BLaER1 (cell line): ENCODE data around the gene WDFY2.
"Not testable (repeated sequence)": the region's sequence is repeated elsewhere in the genome, so short reads cannot be mapped to it uniquely, and the experiment has no call there.

ENCODE experiments used
- H3K27ac ChIP-seq: shearing (Covaris generic); formaldehyde crosslinking; 2 replicates; pipeline ENCODE4 v1.8.1; 2022
- H3K27me3 ChIP-seq: shearing (Covaris generic); formaldehyde crosslinking; 2 replicates; pipeline ENCODE4 v1.8.1; 2022
- H3K36me3 ChIP-seq: shearing (Covaris generic); formaldehyde crosslinking; 2 replicates; pipeline ENCODE4 v1.8.1; 2022
- H3K4me1 ChIP-seq: shearing (Covaris generic); formaldehyde crosslinking; 2 replicates; pipeline ENCODE4 v1.8.1; 2022
- H3K4me2 ChIP-seq: shearing (Covaris generic); formaldehyde crosslinking; 2 replicates; pipeline ENCODE4 v1.8.1; 2022
- H3K4me3 ChIP-seq: shearing (Covaris generic); formaldehyde crosslinking; 2 replicates; pipeline ENCODE4 v1.8.1; 2022
- H3K9ac ChIP-seq: shearing (Covaris generic); formaldehyde crosslinking; 2 replicates; pipeline ENCODE4 v1.8.1; 2022
- H3K9me3 ChIP-seq: shearing (Covaris generic); formaldehyde crosslinking; 2 replicates; pipeline ENCODE4 v1.8.1; 2022
- H4K20me1 ChIP-seq: shearing (Covaris generic); formaldehyde crosslinking; 2 replicates; pipeline ENCODE4 v1.8.1; 2022
- Cebpa-rat ChIP-seq: shearing (Covaris generic); IDR thresholded peaks from 2 replicates; pipeline ENCODE4 v1.8.1; 2022

Gene WDFY2

GRCh38 chr13:51688937-51689662, 104.8 kb downstream of the WDFY2 start:
- no peaks in the 10 kb centered on the region for H3K9me3 ChIP-seq
- H3K4me3 ChIP-seq: no peak overlapping the region
- no peak overlapping the region for H3K27ac ChIP-seq
- TF ChIP-seq Cebpa-rat: no peak
- no peaks in the 10 kb centered on the region; the same call in 1 of the 2 replicates for H4K20me1 ChIP-seq
- no peaks in the 10 kb centered on the region for H3K27me3 ChIP-seq
- H3K36me3 ChIP-seq: no peaks in the 10 kb centered on the region
- no peak overlapping the region for H3K4me2 ChIP-seq
- H3K9ac ChIP-seq: no peak overlapping the region
- H3K4me1 ChIP-seq: no peaks in the 10 kb centered on the region

- no peaks in the 10 kb centered on the region for H3K4me1 ChIP-seq
- no peaks in the 10 kb centered on the region for H3K27me3 ChIP-seq
- H3K9ac ChIP-seq: no peak overlapping the region
- no peak overlapping the region for H3K27ac ChIP-seq
- H3K4me3 ChIP-seq: no peak overlapping the region
- no peak for TF ChIP-seq Cebpa-rat
- no peaks in the 10 kb centered on the region for H3K36me3 ChIP-seq
- H4K20me1 ChIP-seq: no peaks in the 10 kb centered on the region; the same call in 1 of the 2 replicates
- H3K4me2 ChIP-seq: no peak overlapping the region
- H3K9me3 ChIP-seq: no peaks in the 10 kb centered on the region
These were observed 105.4 kb downstream of the WDFY2 start for GRCh38 chr13:51689663-51689996.

GRCh38 chr13:51695677-51696076, 111.4 kb downstream of the WDFY2 start:
- not testable (repeated sequence) for H3K9me3 ChIP-seq, H3K9ac ChIP-seq, H3K27me3 ChIP-seq, H3K4me1 ChIP-seq, H3K27ac ChIP-seq, H3K36me3 ChIP-seq, H3K4me3 ChIP-seq, H3K4me2 ChIP-seq, H4K20me1 ChIP-seq

- Histone ChIP-seq H3K9ac (no peak overlapping the region), H3K4me2 (no peak overlapping the region), H3K36me3 (no peaks in the 10 kb centered on the region), H3K4me1 (no peaks in the 10 kb centered on the region), H3K4me3 (no peak overlapping the region), H3K27me3 (no peaks in the 10 kb centered on the region), H3K27ac (no peak overlapping the region), H3K9me3 (no peaks in the 10 kb centered on the region), H4K20me1 (no peaks in the 10 kb centered on the region)
- TF ChIP-seq Cebpa-rat: no peak
These were observed 112.9 kb downstream of the WDFY2 start for GRCh38 chr13:51697181-51697580.

GRCh38 chr13:51697855-51698254, 113.6 kb downstream of the WDFY2 start:
- no peaks in the 10 kb centered on the region for H3K9me3 ChIP-seq
- no peak overlapping the region for H3K4me3 ChIP-seq
- no peak for TF ChIP-seq Cebpa-rat
- H3K27me3 ChIP-seq: no peaks in the 10 kb centered on the region
- H4K20me1 ChIP-seq: no peaks in the 10 kb centered on the region
- H3K9ac ChIP-seq: no peak overlapping the region
- no peak overlapping the region for H3K27ac ChIP-seq
- H3K36me3 ChIP-seq: no peaks in the 10 kb centered on the region
- no peak overlapping the region for H3K4me2 ChIP-seq
- no peaks in the 10 kb centered on the region for H3K4me1 ChIP-seq

GRCh38 chr13:51698352-51698751, 114.1 kb downstream of the WDFY2 start:
- H3K27ac ChIP-seq: no peak overlapping the region
- no peak for TF ChIP-seq Cebpa-rat
- no peak overlapping the region for H3K4me3 ChIP-seq
- H3K9ac ChIP-seq: no peak overlapping the region
- no peaks in the 10 kb centered on the region for H3K36me3 ChIP-seq
- no peak overlapping the region for H3K4me2 ChIP-seq
- no peaks in the 10 kb centered on the region for H4K20me1 ChIP-seq
- no peaks in the 10 kb centered on the region for H3K4me1 ChIP-seq
- H3K27me3 ChIP-seq: no peaks in the 10 kb centered on the region
- no peaks in the 10 kb centered on the region for H3K9me3 ChIP-seq

GRCh38 chr13:51704399-51705313, 120.4 kb downstream of the WDFY2 start:
- H3K4me2 ChIP-seq: no peak overlapping the region

GRCh38 chr13:51707461-51707860, 123.2 kb downstream of the WDFY2 start:
- peaks cover 5% of the 10 kb centered on the region; the same call in 1 of the 2 replicates for H3K36me3 ChIP-seq
- no peak overlapping the region for H3K9ac ChIP-seq
- H4K20me1 ChIP-seq: no peaks in the 10 kb centered on the region
- no peak overlapping the region for H3K4me2 ChIP-seq
- no peak overlapping the region for H3K4me3 ChIP-seq
- no peaks in the 10 kb centered on the region for H3K9me3 ChIP-seq
- no peaks in the 10 kb centered on the region for H3K27me3 ChIP-seq
- H3K4me1 ChIP-seq: no peaks in the 10 kb centered on the region
- TF ChIP-seq Cebpa-rat: no peak
- H3K27ac ChIP-seq: no peak overlapping the region

More at GRCh38 chr13:51704399-51705313, 120.4 kb downstream of the WDFY2 start:
- no peaks in the 10 kb centered on the region for H3K4me1 ChIP-seq
- H3K4me3 ChIP-seq: no peak overlapping the region
- H3K27me3 ChIP-seq: no peaks in the 10 kb centered on the region
- H3K9me3 ChIP-seq: no peaks in the 10 kb centered on the region
- H3K36me3 ChIP-seq: peaks cover 5% of the 10 kb centered on the region; the same call in 1 of the 2 replicates
- TF ChIP-seq Cebpa-rat: no peak
- no peak overlapping the region for H3K27ac ChIP-seq
- H3K9ac ChIP-seq: no peak overlapping the region
- H4K20me1 ChIP-seq: no peaks in the 10 kb centered on the region

- Histone ChIP-seq H3K4me2 (no peak overlapping the region), H4K20me1 (no peaks in the 10 kb centered on the region), H3K4me1 (no peaks in the 10 kb centered on the region), H3K36me3 (no peaks in the 10 kb centered on the region), H3K27ac (no peak overlapping the region), H3K27me3 (no peaks in the 10 kb centered on the region), H3K9ac (no peak overlapping the region), H3K4me3 (no peak overlapping the region), H3K9me3 (no peaks in the 10 kb centered on the region)
- TF ChIP-seq Cebpa-rat: no peak
These were observed 129.5 kb downstream of the WDFY2 start for GRCh38 chr13:51713807-51714206.

GRCh38 chr13:51714663-51715168, 130.5 kb downstream of the WDFY2 start:
- H3K27ac ChIP-seq: no peak overlapping the region
- H3K4me3 ChIP-seq: no peak overlapping the region
- no peaks in the 10 kb centered on the region for H3K27me3 ChIP-seq
- H3K9ac ChIP-seq: no peak overlapping the region
- no peaks in the 10 kb centered on the region for H3K4me1 ChIP-seq
- TF ChIP-seq Cebpa-rat: no peak
- H3K9me3 ChIP-seq: no peaks in the 10 kb centered on the region
- H3K36me3 ChIP-seq: no peaks in the 10 kb centered on the region
- no peak overlapping the region for H3K4me2 ChIP-seq
- no peaks in the 10 kb centered on the region for H4K20me1 ChIP-seq
